Islet of Langerhans (tissue), 1 donor: Measurements from ENCODE around the gene MEF2D.

Experiments used
- FAIRE-seq: peaks from one replicate; lab custom pipeline; 2011; peaks lifted over from hg19 to GRCh38; lab: Jason Lieb, UNC

MEF2D gene

GRCh38 chr1:156439777-156440183, 60.8 kb downstream of the MEF2D start:
- FAIRE-seq, result no peak

- no peak for FAIRE-seq
Measured at GRCh38 chr1:156439036-156439776, 61.4 kb downstream of the MEF2D start.

GRCh38 chr1:156438278-156438987, 62.1 kb downstream of the MEF2D start:
- no peak for FAIRE-seq

- no peak for FAIRE-seq
Measured at GRCh38 chr1:156437037-156437867, 63.3 kb downstream of the MEF2D start.

- no peak for FAIRE-seq
Measured at GRCh38 chr1:156436141-156437036, 64.2 kb downstream of the MEF2D start.

GRCh38 chr1:156435545-156436140, 64.9 kb downstream of the MEF2D start:
- FAIRE-seq, result no peak

- FAIRE-seq, result no peak
Measured at GRCh38 chr1:156434989-156435544, 65.5 kb downstream of the MEF2D start.

GRCh38 chr1:156433602-156434001, 67.0 kb downstream of the MEF2D start:
- FAIRE-seq, result no peak

GRCh38 chr1:156433032-156433431, 67.5 kb downstream of the MEF2D start:
- FAIRE-seq, result no peak

- FAIRE-seq, result no peak
Measured at GRCh38 chr1:156432669-156433018, 67.9 kb downstream of the MEF2D start.

- FAIRE-seq, result no peak
Measured at GRCh38 chr1:156431769-156432668, 68.6 kb downstream of the MEF2D start.

- FAIRE-seq, result no peak
Measured at GRCh38 chr1:156431366-156431765, 69.2 kb downstream of the MEF2D start.

- FAIRE-seq, result no peak
Measured at GRCh38 chr1:156430866-156431265, 69.7 kb downstream of the MEF2D start.

GRCh38 chr1:156430303-156430702, 70.3 kb downstream of the MEF2D start:
- no peak for FAIRE-seq

GRCh38 chr1:156429313-156430060, 71.1 kb downstream of the MEF2D start:
- FAIRE-seq, result no peak

GRCh38 chr1:156428746-156429288, 71.8 kb downstream of the MEF2D start:
- no peak for FAIRE-seq

GRCh38 chr1:156427957-156428356, 72.6 kb downstream of the MEF2D start:
- no peak for FAIRE-seq

GRCh38 chr1:156425943-156426342, 74.6 kb downstream of the MEF2D start:
- no peak for FAIRE-seq

- no peak for FAIRE-seq
Measured at GRCh38 chr1:156424806-156425432, 75.7 kb downstream of the MEF2D start.
